GM23338 (cell line): ENCODE data around the gene HDC. TPM values are rescaled to one million over a fixed set of nuclear protein-coding genes. Genes with fewer than 3 reads are reported as not detected.

Source experiments
- ATAC-seq: fragments of 200-7000 bp; cut with Tn5 transposase; 3 replicates; pipeline ENCODE4 v1.9.1; 2020
- DNase-seq: peaks from one replicate; pipeline ENCODE4 v3.0.0-alpha.2; 2015; ENCODE audit warnings: low spot score
- H2AFZ ChIP-seq: fragments of 200-600 bp; sonication (generic); 2 replicates; pipeline ENCODE4 v1.8.0; 2016; ENCODE audit warnings: antibody characterized with exemption, mild to moderate bottlenecking, moderate library complexity
- H3F3A ChIP-seq: fragments of 200-600 bp; sonication (generic); replicated peaks from 2 replicates; pipeline ENCODE4 v1.8.0; 2017; ENCODE audit warnings: antibody characterized with exemption, mixed run types, low read depth
- H3K27ac ChIP-seq: fragments of 200-600 bp; sonication (generic); 2 replicates; pipeline ENCODE4 v1.6.1; 2016; ENCODE audit warnings: low read depth
- H3K27me3 ChIP-seq: fragments of 200-600 bp; sonication (generic); 2 replicates; pipeline ENCODE4 v1.8.0; 2016; ENCODE audit warnings: mild to moderate bottlenecking, mixed run types, moderate library complexity; ENCODE audit not compliant: insufficient read depth
- H3K36me3 ChIP-seq: fragments of 200-600 bp; sonication (generic); 2 replicates; pipeline ENCODE4 v1.8.0; 2016; ENCODE audit warnings: mild to moderate bottlenecking; ENCODE audit not compliant: insufficient read depth
- H3K4me1 ChIP-seq: fragments of 200-600 bp; sonication (generic); 2 replicates; pipeline ENCODE4 v1.8.0; 2016; ENCODE audit warnings: mild to moderate bottlenecking, moderate library complexity; ENCODE audit not compliant: insufficient read depth
- H3K4me2 ChIP-seq: fragments of 200-600 bp; sonication (generic); 2 replicates; pipeline ENCODE4 v1.7.1; 2017; ENCODE audit warnings: mixed run types
- H3K4me3 ChIP-seq: fragments of 200-600 bp; sonication (generic); 2 replicates; pipeline ENCODE4 v1.6.1; 2016; ENCODE audit warnings: mixed run types
- H3K79me2 ChIP-seq: fragments of 200-600 bp; sonication (generic); replicated peaks from 2 replicates; pipeline ENCODE4 v1.8.0; 2017; ENCODE audit warnings: mild to moderate bottlenecking; ENCODE audit not compliant: insufficient read depth
- H3K9me2 ChIP-seq: fragments of 200-600 bp; sonication (generic); 2 replicates; pipeline ENCODE4 v1.8.0; 2017; ENCODE audit not compliant: insufficient read depth
- H4K20me1 ChIP-seq: fragments of 200-600 bp; sonication (generic); replicated peaks from 2 replicates; pipeline ENCODE4 v1.8.0; 2017; ENCODE audit warnings: mild to moderate bottlenecking; ENCODE audit not compliant: insufficient read depth
- H3K27ac Mint-ChIP-seq: 2 replicates; pipeline ENCODE4 v1.8.0; 2020; ENCODE audit warnings: inconsistent platforms, mild to moderate bottlenecking, moderate library complexity, mixed read lengths
- H3K27me3 Mint-ChIP-seq: 3 replicates; pipeline ENCODE4 v1.8.0; 2022; ENCODE audit warnings: low read depth, mild to moderate bottlenecking, moderate library complexity, mixed read lengths, inconsistent platforms; ENCODE audit not compliant: insufficient read depth, poor library complexity
- H3K36me3 Mint-ChIP-seq: 3 replicates; pipeline ENCODE4 v1.8.0; 2021; ENCODE audit warnings: low read depth, mild to moderate bottlenecking, inconsistent platforms, moderate library complexity, mixed read lengths
- H3K4me1 Mint-ChIP-seq: 3 replicates; pipeline ENCODE4 v1.8.0; 2020; ENCODE audit warnings: mild to moderate bottlenecking, inconsistent platforms, mixed read lengths
- H3K4me3 Mint-ChIP-seq: 3 replicates; pipeline ENCODE4 v1.8.0; 2021; ENCODE audit warnings: moderate library complexity, mild to moderate bottlenecking, inconsistent platforms, mixed read lengths
- H3K9me3 Mint-ChIP-seq: 3 replicates; pipeline ENCODE4 v1.8.0; 2020; ENCODE audit warnings: moderate library complexity, mild to moderate bottlenecking, inconsistent platforms, mixed read lengths
- CREB1 ChIP-seq: fragments of 250-450 bp; sonication (Bioruptor Pico); IDR thresholded peaks from 2 replicates; pipeline ENCODE4 v1.5.0; 2020; ENCODE audit warnings: low read depth, mild to moderate bottlenecking, moderate library complexity
- EZH2 ChIP-seq: fragments of 200-600 bp; sonication (generic); IDR thresholded peaks from one replicate; pipeline ENCODE4 v1.8.0; 2017; ENCODE audit warnings: antibody characterized with exemption, mild to moderate bottlenecking, low read depth; ENCODE audit not compliant: unreplicated experiment
- JUNB ChIP-seq: IDR thresholded peaks from one replicate; pipeline ENCODE4 v1.6.1; 2016; ENCODE audit warnings: antibody characterized with exemption; ENCODE audit not compliant: unreplicated experiment
- NANOG ChIP-seq: IDR thresholded peaks from 2 replicates; pipeline ENCODE4 v1.6.1; 2016; ENCODE audit warnings: antibody characterized with exemption, borderline replicate concordance
- REST ChIP-seq: IDR thresholded peaks from one replicate; pipeline ENCODE4 v1.6.1; 2018; ENCODE audit warnings: antibody characterized with exemption; ENCODE audit not compliant: unreplicated experiment
- STAT1 ChIP-seq: IDR thresholded peaks from one replicate; pipeline ENCODE4 v1.6.1; 2016; ENCODE audit warnings: antibody characterized with exemption; ENCODE audit not compliant: unreplicated experiment
- ZNF114 ChIP-seq: fragments of 250-450 bp; sonication (Bioruptor Pico); IDR thresholded peaks from 2 replicates; pipeline ENCODE4 v1.5.0; 2020; ENCODE audit warnings: mild to moderate bottlenecking, moderate library complexity
- ZNF331 ChIP-seq: fragments of 250-450 bp; sonication (Bioruptor Pico); IDR thresholded peaks from 2 replicates; pipeline ENCODE4 v1.5.0; 2020; ENCODE audit warnings: low read depth, mild to moderate bottlenecking, moderate library complexity
- ZNF462 ChIP-seq: fragments of 250-450 bp; sonication (Bioruptor Pico); IDR thresholded peaks from 2 replicates; pipeline ENCODE4 v1.5.0; 2020; ENCODE audit warnings: mild to moderate bottlenecking, moderate library complexity
- polyA plus RNA-seq: library from polyadenylated mRNA; unstranded; fragments of >200 nt; fragmentation: Nextera tagmentation; extraction: Ambion mirVana; gene quantifications from 2 replicates; pipeline ENCODE4 v1.2.1, GENCODE V29; 2016
- total RNA-seq: library from RNA; depleted of rRNA; stranded (reverse); fragments of >200 nt; shearing (Covaris generic); gene quantifications from 2 replicates; pipeline ENCODE4 v1.2.3, GENCODE V29; 2014

HDC gene
- total and polyA plus RNA-seq, 2 experiments from 2014 or later = not detected

GRCh38 chr15:50267577-50267976 lies 2.1 kb upstream of the HDC start:
- no peaks in the 10 kb centered on the region for H3F3A ChIP-seq
- H3K4me2 ChIP-seq = no peak overlapping the region
- Mint-ChIP-seq H3K36me3 (no peaks in the 10 kb centered on the region), H3K9me3 (no peaks in the 10 kb centered on the region), H3K4me1 (peaks cover 8% of the 10 kb centered on the region; the same call in 2 of the 3 replicates), H3K27me3 (peaks cover 5% of the 10 kb centered on the region), H3K27ac (no peak overlapping the region), H3K4me3 (no peak overlapping the region)
- no peaks in the 10 kb centered on the region for H3K36me3 ChIP-seq
- no peaks in the 10 kb centered on the region; the same call in 1 of the 2 replicates for H3K9me2 ChIP-seq
- DNase-seq = no peak
- no peaks in the 10 kb centered on the region for H3K79me2 ChIP-seq
- TF ChIP-seq CREB1 (CRISPR knock-in tag) (no peak), ZNF114 (CRISPR knock-in tag) (no peak), ZNF331 (no peak), REST (no peak)
- ATAC-seq = no peak
- H4K20me1 ChIP-seq = no peaks in the 10 kb centered on the region
- H2AFZ ChIP-seq = no peak overlapping the region
- no peaks in the 10 kb centered on the region for H3K4me1 ChIP-seq
- no peak overlapping the region for H3K27ac ChIP-seq
- no peaks in the 10 kb centered on the region for H3K27me3 ChIP-seq
- H3K4me3 ChIP-seq = no peak overlapping the region

GRCh38 chr15:50262533-50262932 lies 3.0 kb downstream of the HDC start:
- no peak overlapping the region for H3K27ac Mint-ChIP-seq
- H3K4me1 Mint-ChIP-seq = peaks cover 8% of the 10 kb centered on the region; the same call in 2 of the 3 replicates
- DNase-seq = no peak
- no peak for TF ChIP-seq CREB1 (CRISPR knock-in tag)
- TF ChIP-seq REST = no peak
- TF ChIP-seq ZNF462 = no peak
- no peak for TF ChIP-seq STAT1
- TF ChIP-seq JUNB = no peak
- TF ChIP-seq ZNF331 = no peak
- no peak for TF ChIP-seq NANOG
- TF ChIP-seq EZH2 = no peak

More at GRCh38 chr15:50262533-50262932, 3.0 kb downstream of the HDC start:
- no peak overlapping the region for H3K4me2 ChIP-seq
- no peaks in the 10 kb centered on the region for H3K4me1 ChIP-seq
- no peak for ATAC-seq
- H3K79me2 ChIP-seq = no peaks in the 10 kb centered on the region
- H3K27me3 Mint-ChIP-seq = peaks cover 5% of the 10 kb centered on the region
- H4K20me1 ChIP-seq = no peaks in the 10 kb centered on the region
- no peaks in the 10 kb centered on the region for H3K36me3 ChIP-seq
- H3K27ac ChIP-seq = no peak overlapping the region
- H3K27me3 ChIP-seq = no peaks in the 10 kb centered on the region
- H3K36me3 Mint-ChIP-seq = no peaks in the 10 kb centered on the region
- H3K9me3 Mint-ChIP-seq = no peaks in the 10 kb centered on the region
- H3K9me2 ChIP-seq = peaks cover 3% of the 10 kb centered on the region; the same call in 1 of the 2 replicates
- no peaks in the 10 kb centered on the region for H3F3A ChIP-seq
- H3K4me3 Mint-ChIP-seq = no peak overlapping the region
- H3K4me3 ChIP-seq = no peak overlapping the region
- H2AFZ ChIP-seq = no peak overlapping the region
